Neural cell (in vitro differentiated cells): ENCODE data around the gene PAPLN. TPM values are rescaled to one million over a fixed set of nuclear protein-coding genes. Genes with fewer than 3 reads are reported as not detected.

Experiments used
- H2AFZ ChIP-seq: fragments of 200-600, 300-800 bp; sonication (generic), shearing (Covaris generic); 2 replicates; pipeline ENCODE4 v1.6.0; 2014; ENCODE audit warnings: low read depth, mild to moderate bottlenecking, antibody characterized with exemption, low read length, moderate library complexity
- H3F3A ChIP-seq: fragments of 200-600 bp; shearing (Covaris generic); 2 replicates; pipeline ENCODE4 v1.6.1; 2016; ENCODE audit warnings: mild to moderate bottlenecking, moderate library complexity, mixed read lengths, antibody characterized with exemption, low read length; ENCODE audit not compliant: insufficient read depth, poor library complexity, severe bottlenecking
- H3K27ac ChIP-seq: fragments of 200-600, 300-800 bp; sonication (generic), shearing (Covaris generic); 2 replicates; pipeline ENCODE4 v1.5.1; 2014; ENCODE audit warnings: mild to moderate bottlenecking, low read length, moderate library complexity
- H3K27me3 ChIP-seq: fragments of 300-800, 200-600 bp; sonication (generic), shearing (Covaris generic); 2 replicates; pipeline ENCODE4 v1.6.0; 2014; ENCODE audit warnings: mild to moderate bottlenecking, low read depth, low read length, moderate library complexity; ENCODE audit not compliant: insufficient read depth
- H3K36me3 ChIP-seq: fragments of 300-800, 200-600 bp; sonication (generic), shearing (Covaris generic); 2 replicates; pipeline ENCODE4 v1.5.1; 2014; ENCODE audit warnings: mild to moderate bottlenecking, antibody characterized with exemption, low read length, moderate library complexity; ENCODE audit not compliant: insufficient read depth
- H3K4me2 ChIP-seq: fragments of 300-800, 200-600 bp; sonication (generic), shearing (Covaris generic); 2 replicates; pipeline ENCODE4 v1.6.0; 2014; ENCODE audit warnings: mild to moderate bottlenecking, low read length
- H3K4me3 ChIP-seq: fragments of 300-800, 200-600 bp; sonication (generic), shearing (Covaris generic); 2 replicates; pipeline ENCODE4 v1.5.1; 2014; ENCODE audit warnings: mild to moderate bottlenecking, low read length, moderate library complexity
- H3K79me2 ChIP-seq: fragments of 200-600 bp; shearing (Covaris generic); replicated peaks from 2 replicates; pipeline ENCODE4 v1.6.0; 2014; ENCODE audit warnings: mild to moderate bottlenecking, low read length, moderate library complexity; ENCODE audit not compliant: insufficient read depth
- H3K9ac ChIP-seq: fragments of 300-800, 200-600 bp; sonication (generic), shearing (Covaris generic); 2 replicates; pipeline ENCODE4 v1.6.1; 2016; ENCODE audit warnings: mild to moderate bottlenecking, low read length, mixed read lengths
- H3K9me2 ChIP-seq: fragments of 200-600 bp; shearing (Covaris generic); 2 replicates; pipeline ENCODE4 v1.6.1; 2016; ENCODE audit warnings: mild to moderate bottlenecking, low read length, mixed read lengths; ENCODE audit not compliant: insufficient read depth
- H3K9me3 ChIP-seq: fragments of 200-600, 300-800 bp; sonication (generic), shearing (Covaris generic); 2 replicates; pipeline ENCODE4 v1.6.1; 2016; ENCODE audit warnings: mild to moderate bottlenecking, mixed run types, low read length, moderate library complexity, mixed read lengths
- H4K20me1 ChIP-seq: fragments of 200-600 bp; shearing (Covaris generic); 2 replicates; pipeline ENCODE4 v1.6.1; 2016; ENCODE audit warnings: mild to moderate bottlenecking, mixed run types; ENCODE audit not compliant: insufficient read depth
- EP300 ChIP-seq: fragments of 450-650 bp; conservative IDR thresholded peaks from 2 replicates; pipeline ENCODE4 v1.6.1; 2014; ENCODE audit warnings: antibody characterized with exemption, mild to moderate bottlenecking, moderate library complexity; ENCODE audit not compliant: poor library complexity, severe bottlenecking
- EZH2 ChIP-seq: fragments of 200-600, 300-800 bp; shearing (Covaris generic), sonication (generic); IDR thresholded peaks from 2 replicates; pipeline ENCODE4 v1.6.1; 2014; ENCODE audit warnings: antibody characterized with exemption, low read length, borderline replicate concordance, mild to moderate bottlenecking; ENCODE audit not compliant: insufficient read depth, poor library complexity, severe bottlenecking
- MXI1 ChIP-seq: fragments of 450-650 bp; conservative IDR thresholded peaks from 2 replicates; pipeline ENCODE4 v1.6.1; 2014; ENCODE audit warnings: antibody characterized with exemption, mild to moderate bottlenecking; ENCODE audit not compliant: poor library complexity, severe bottlenecking
- POLR2AphosphoS5 ChIP-seq: IDR thresholded peaks from 2 replicates; pipeline ENCODE4 v1.6.1; 2012
- RAD21 ChIP-seq: fragments of 450-650 bp; conservative IDR thresholded peaks from 2 replicates; pipeline ENCODE4 v1.6.1; 2014; ENCODE audit warnings: antibody characterized with exemption, mild to moderate bottlenecking, moderate library complexity
- SMC3 ChIP-seq: fragments of 450-650 bp; conservative IDR thresholded peaks from 2 replicates; pipeline ENCODE4 v1.6.1; 2014; ENCODE audit warnings: antibody characterized with exemption, mild to moderate bottlenecking, moderate library complexity; ENCODE audit not compliant: poor library complexity
- TAF1 ChIP-seq: IDR thresholded peaks from 2 replicates; pipeline ENCODE4 v1.6.1; 2012; ENCODE audit warnings: low read depth
- polyA plus RNA-seq: library from polyadenylated mRNA; depleted of rRNA; stranded (reverse); fragments of >200 nt; gene quantifications from 2 replicates; pipeline ENCODE4 v1.2.3, GENCODE V29; 2014
- TF ChIP-seq, protein P1 (sequence below): IDR thresholded peaks from 2 replicates; pipeline ENCODE4 v1.6.1; 2012; ENCODE audit warnings: borderline replicate concordance
- TF ChIP-seq, protein P2 (sequence below): fragments of 450-650 bp; IDR thresholded peaks from 2 replicates; pipeline ENCODE4 v1.5.1; 2014; ENCODE audit warnings: antibody characterized with exemption, mild to moderate bottlenecking, moderate library complexity; ENCODE audit not compliant: poor library complexity, severe bottlenecking

Gene PAPLN
- polyA plus RNA-seq, 1 donor from 2014 or later, result 0.14 TPM

DNA sequence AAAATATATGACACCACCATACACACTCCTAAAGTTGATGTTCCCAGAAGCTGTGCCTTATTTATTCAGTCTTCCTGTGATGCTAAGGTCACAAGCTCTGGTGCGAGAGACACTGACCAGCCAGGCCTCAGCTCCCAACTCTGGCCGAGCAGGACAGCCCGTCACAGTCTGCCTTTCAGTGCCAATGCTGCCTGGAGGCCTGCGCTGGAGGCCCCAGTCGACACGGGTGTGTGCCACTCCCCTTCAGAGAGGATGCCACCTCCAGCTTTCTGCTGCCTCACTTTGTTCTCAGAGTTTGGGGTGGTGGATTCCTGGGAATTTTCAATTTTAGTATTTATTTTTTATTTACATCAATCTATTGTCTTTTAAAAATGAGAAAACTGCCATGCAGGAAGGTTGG lies 7.3 kb upstream of the PAPLN start:
- no peak overlapping the region for H3K4me3 ChIP-seq
- no peaks in the 10 kb centered on the region for H3K79me2 ChIP-seq
- H3K36me3 ChIP-seq, result peaks cover 5% of the 10 kb centered on the region
- H3K9ac ChIP-seq, result no peak overlapping the region
- H3K9me2 ChIP-seq, result no peaks in the 10 kb centered on the region
- H2AFZ ChIP-seq, result no peak overlapping the region
- TF ChIP-seq, protein P1, sequence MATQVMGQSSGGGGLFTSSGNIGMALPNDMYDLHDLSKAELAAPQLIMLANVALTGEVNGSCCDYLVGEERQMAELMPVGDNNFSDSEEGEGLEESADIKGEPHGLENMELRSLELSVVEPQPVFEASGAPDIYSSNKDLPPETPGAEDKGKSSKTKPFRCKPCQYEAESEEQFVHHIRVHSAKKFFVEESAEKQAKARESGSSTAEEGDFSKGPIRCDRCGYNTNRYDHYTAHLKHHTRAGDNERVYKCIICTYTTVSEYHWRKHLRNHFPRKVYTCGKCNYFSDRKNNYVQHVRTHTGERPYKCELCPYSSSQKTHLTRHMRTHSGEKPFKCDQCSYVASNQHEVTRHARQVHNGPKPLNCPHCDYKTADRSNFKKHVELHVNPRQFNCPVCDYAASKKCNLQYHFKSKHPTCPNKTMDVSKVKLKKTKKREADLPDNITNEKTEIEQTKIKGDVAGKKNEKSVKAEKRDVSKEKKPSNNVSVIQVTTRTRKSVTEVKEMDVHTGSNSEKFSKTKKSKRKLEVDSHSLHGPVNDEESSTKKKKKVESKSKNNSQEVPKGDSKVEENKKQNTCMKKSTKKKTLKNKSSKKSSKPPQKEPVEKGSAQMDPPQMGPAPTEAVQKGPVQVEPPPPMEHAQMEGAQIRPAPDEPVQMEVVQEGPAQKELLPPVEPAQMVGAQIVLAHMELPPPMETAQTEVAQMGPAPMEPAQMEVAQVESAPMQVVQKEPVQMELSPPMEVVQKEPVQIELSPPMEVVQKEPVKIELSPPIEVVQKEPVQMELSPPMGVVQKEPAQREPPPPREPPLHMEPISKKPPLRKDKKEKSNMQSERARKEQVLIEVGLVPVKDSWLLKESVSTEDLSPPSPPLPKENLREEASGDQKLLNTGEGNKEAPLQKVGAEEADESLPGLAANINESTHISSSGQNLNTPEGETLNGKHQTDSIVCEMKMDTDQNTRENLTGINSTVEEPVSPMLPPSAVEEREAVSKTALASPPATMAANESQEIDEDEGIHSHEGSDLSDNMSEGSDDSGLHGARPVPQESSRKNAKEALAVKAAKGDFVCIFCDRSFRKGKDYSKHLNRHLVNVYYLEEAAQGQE, result no peak
- no peak for TF ChIP-seq TAF1
- TF ChIP-seq EP300, result no peak
- TF ChIP-seq POLR2AphosphoS5, result no peak
- no peak for TF ChIP-seq RAD21
- no peak for TF ChIP-seq MXI1
- TF ChIP-seq, protein P2, sequence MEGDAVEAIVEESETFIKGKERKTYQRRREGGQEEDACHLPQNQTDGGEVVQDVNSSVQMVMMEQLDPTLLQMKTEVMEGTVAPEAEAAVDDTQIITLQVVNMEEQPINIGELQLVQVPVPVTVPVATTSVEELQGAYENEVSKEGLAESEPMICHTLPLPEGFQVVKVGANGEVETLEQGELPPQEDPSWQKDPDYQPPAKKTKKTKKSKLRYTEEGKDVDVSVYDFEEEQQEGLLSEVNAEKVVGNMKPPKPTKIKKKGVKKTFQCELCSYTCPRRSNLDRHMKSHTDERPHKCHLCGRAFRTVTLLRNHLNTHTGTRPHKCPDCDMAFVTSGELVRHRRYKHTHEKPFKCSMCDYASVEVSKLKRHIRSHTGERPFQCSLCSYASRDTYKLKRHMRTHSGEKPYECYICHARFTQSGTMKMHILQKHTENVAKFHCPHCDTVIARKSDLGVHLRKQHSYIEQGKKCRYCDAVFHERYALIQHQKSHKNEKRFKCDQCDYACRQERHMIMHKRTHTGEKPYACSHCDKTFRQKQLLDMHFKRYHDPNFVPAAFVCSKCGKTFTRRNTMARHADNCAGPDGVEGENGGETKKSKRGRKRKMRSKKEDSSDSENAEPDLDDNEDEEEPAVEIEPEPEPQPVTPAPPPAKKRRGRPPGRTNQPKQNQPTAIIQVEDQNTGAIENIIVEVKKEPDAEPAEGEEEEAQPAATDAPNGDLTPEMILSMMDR, result no peak
- no peak for TF ChIP-seq EZH2
- no peak for TF ChIP-seq SMC3
- H3K9me3 ChIP-seq, result no peaks in the 10 kb centered on the region
- no peak overlapping the region for H3K27ac ChIP-seq
- no peaks in the 10 kb centered on the region for H4K20me1 ChIP-seq
- no peaks in the 10 kb centered on the region for H3F3A ChIP-seq
- H3K27me3 ChIP-seq, result no peaks in the 10 kb centered on the region
- no peak overlapping the region for H3K4me2 ChIP-seq

DNA sequence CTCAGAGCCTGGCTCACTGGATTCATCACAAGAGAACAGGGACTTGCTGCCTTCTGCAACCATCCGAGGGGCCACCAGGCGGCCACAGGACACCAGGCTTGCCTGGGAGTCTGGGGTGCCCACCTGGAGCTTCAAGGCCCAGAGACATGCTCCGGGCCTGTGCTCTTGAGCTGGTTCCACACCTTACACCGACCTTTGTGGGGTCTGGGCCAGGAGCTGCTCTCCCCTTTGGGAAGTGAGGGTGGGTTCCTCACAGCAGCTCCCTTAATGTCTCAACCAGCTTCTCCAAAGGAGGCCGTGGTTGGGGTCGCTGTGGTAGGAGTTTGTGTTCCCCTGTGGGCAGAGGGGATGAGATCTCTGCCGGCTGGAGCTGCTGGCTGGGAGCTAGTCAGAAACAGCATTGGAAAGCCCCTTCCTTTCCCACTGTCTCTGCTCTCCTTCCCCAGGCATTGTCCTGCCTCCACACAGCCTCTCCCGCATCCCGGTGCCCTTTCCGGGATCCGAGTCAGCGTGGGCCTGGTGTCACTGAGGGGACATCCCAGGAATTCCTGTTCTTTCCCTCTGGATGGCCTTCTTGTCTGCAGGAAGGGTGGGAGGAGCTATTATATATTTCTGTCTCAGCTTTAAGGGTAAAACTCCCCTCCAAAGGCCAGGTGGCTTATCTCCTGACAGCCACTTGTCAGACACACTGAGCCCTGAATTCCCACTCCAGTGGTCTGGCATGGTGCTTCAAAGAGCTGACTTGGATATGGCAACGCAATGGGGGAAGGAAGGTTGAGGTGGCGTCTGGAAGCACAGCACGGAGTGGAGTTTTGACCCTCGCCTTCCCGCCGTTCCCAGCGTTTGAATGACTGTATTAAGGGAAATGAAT lies 5.1 kb upstream of the PAPLN start:
- Histone ChIP-seq H3K36me3 (peaks cover 5% of the 10 kb centered on the region), H3K9me3 (no peaks in the 10 kb centered on the region), H3K9ac (no peak overlapping the region), H2AFZ (no peak overlapping the region), H3K79me2 (no peaks in the 10 kb centered on the region), H3K27me3 (peaks cover 13% of the 10 kb centered on the region), H4K20me1 (no peaks in the 10 kb centered on the region), H3K4me2 (no peak overlapping the region), H3K27ac (no peak overlapping the region), H3F3A (no peaks in the 10 kb centered on the region), H3K4me3 (no peak overlapping the region), H3K9me2 (no peaks in the 10 kb centered on the region)
- TF ChIP-seq TAF1 (no peak), POLR2AphosphoS5 (no peak), MXI1 (no peak), EP300 (no peak), EZH2 (no peak), SMC3 (no peak), RAD21 (no peak)
- TF ChIP-seq, protein P1, result no peak
- TF ChIP-seq, protein P2, result no peak
